Head of caudate nucleus (tissue), 42 donors: ENCODE results near the gene GRAMD2A.
A peak's percentile ranks its signal among the peaks of the same experiment; 100 is the strongest.

ENCODE experiments used
- DNase-seq, 42 donors: peaks; one replicate each; pipeline versions ENCODE4 v3.0.0 to v3.0.0-alpha.2; 2020 to 2021; ENCODE audit warnings: mixed read lengths in 7 of 42
- intact Hi-C: fragments of 100-400 bp; cut with DNase I; formaldehyde crosslinking; loops from one replicate; pipeline ENCODE4 v1.15.0; 2022

GRAMD2A gene

DNA sequence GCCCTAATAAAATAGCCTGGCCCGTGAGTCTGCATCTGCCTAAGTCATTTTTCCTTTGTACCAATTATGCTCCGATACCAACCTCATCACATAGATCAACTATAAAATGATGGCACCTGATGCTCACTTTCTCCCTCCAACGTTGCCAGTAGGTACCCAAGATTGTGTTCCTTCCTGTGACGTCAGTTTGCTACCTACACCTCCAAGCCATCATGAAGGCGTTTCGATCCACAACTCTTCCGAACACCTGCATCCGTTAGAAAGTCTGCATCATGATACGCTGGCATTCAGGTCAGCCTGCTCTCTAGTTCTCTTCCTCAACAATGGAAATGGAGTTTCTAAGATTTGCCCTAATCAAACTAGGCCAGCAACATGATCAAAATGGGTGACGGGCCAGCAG, 25.7 kb upstream of the GRAMD2A start:
- DNase-seq, result no peak
- intact Hi-C loops, result no loop called here

GRCh38 chr15:72222393-72222792, 24.8 kb upstream of the GRAMD2A start:
- intact Hi-C loops, result no loop called here
- peak in 6 of 42 donors; percentile 29 to 61 (median 47) for DNase-seq

DNA sequence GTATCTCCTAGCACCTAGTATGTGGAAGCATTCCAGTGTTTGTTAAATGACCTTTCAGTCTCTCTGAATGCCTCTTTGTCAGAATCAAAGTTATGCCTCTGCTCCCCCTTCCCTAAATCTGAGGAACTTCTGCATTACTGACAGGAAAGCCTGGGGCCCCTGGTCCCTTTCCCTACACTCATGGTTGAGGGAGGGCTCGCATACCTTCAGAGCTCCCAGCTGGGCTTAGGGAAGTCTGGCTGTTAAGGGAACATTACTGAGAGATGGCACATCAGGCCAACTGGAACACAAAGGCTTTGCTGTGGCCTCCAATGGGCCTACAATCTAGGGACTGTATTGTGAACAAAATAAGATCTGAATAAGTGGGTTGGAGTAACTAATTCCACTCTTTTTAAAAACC, 23.1 kb upstream of the GRAMD2A start:
- intact Hi-C loops, result no loop called here
- DNase-seq, result no peak

GRCh38 chr15:72217216-72217615, 19.6 kb upstream of the GRAMD2A start:
- DNase-seq, result no peak
- intact Hi-C loops, result no loop called here

- intact Hi-C loops, result no loop called here
- DNase-seq, result no peak
Measured at GRCh38 chr15:72216079-72216478, 18.5 kb upstream of the GRAMD2A start.

- DNase-seq, result no peak
- intact Hi-C loops, result no loop called here
Measured at GRCh38 chr15:72207558-72208085, 10.0 kb upstream of the GRAMD2A start.

DNA sequence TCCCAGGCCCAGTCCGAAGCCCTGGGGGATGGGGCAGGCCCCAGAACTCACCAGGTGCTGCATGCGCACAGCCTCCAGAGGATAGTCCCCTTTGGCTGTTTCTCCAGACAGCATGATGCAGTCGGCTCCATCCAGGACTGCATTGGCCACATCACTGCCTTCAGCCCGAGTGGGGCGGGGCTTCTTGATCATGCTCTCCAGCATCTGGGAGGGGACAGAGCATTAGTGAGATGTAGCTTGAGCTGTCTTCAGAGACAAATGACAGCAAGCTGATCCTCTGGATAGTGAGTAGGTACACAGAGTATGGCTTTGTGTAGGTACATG, 9.1 kb upstream of the GRAMD2A start:
- intact Hi-C loops, result no loop called here
- DNase-seq, result no peak

GRCh38 chr15:72205896-72206676, 8.5 kb upstream of the GRAMD2A start:
- intact Hi-C loops, result no loop called here
- DNase-seq, result no peak

DNA sequence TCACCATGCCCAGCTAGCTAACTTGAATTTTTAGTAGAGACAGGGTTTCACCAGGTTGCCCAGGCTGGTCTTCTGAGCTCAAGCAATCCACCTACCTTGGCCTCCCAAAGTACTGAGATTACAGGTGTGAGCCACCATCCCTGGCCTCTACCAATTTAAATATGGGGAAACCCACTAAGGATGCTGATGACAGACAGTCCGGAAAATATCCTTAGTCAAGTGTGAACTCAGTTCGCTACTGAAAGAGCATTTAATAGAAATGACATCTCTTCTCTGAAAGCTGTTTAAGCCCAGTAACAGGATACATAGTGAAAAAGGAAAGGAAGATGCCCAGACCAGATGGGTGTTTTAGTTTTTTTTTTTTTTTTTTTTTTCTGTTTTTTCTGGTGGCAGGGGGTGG, 7.7 kb upstream of the GRAMD2A start:
- no peak for DNase-seq
- intact Hi-C loops, result no loop called here

GRCh38 chr15:72203507-72203837, 5.9 kb upstream of the GRAMD2A start:
- peak; percentile 62 to 96 (median 86) for DNase-seq
- intact Hi-C loops, result no loop called here

- intact Hi-C loops, result no loop called here
- no peak for DNase-seq
Measured at GRCh38 chr15:72202801-72203506, 5.4 kb upstream of the GRAMD2A start.

GRCh38 chr15:72202302-72202701, 4.7 kb upstream of the GRAMD2A start:
- intact Hi-C loops, result no loop called here
- DNase-seq, result no peak

DNA sequence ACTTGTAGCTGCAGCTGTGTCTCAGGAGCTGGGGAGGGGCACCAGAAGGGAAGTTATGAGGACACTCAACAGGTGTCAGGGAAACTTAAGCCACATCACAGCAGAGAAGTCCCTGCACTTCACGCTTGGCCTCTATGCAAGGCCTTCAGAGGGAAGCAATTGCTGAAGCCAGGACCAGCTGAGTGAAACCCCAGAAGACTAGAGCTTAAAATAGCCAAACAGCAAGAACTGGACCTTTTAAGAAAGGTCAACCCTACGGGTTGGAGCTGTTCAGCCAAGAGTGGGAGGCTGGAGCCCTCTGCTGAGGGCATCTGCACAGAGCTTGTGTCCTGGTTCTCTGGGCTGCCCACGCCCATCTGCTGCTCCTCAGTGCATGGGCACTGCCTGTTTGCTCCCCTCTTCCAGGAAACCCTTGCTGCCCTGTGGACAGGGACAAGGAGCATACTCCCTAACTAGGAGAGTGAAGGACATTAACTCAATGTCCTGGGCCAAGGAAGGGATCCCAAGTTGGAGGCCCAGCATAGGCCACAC, 3.9 kb upstream of the GRAMD2A start:
- peak in 2 of 42 donors; percentile 38 to 41 for DNase-seq
- intact Hi-C loops, result no loop called here

GRCh38 chr15:72200395-72201237, 3.0 kb upstream of the GRAMD2A start:
- DNase-seq, result no peak
- intact Hi-C loops, result no loop called here

DNA sequence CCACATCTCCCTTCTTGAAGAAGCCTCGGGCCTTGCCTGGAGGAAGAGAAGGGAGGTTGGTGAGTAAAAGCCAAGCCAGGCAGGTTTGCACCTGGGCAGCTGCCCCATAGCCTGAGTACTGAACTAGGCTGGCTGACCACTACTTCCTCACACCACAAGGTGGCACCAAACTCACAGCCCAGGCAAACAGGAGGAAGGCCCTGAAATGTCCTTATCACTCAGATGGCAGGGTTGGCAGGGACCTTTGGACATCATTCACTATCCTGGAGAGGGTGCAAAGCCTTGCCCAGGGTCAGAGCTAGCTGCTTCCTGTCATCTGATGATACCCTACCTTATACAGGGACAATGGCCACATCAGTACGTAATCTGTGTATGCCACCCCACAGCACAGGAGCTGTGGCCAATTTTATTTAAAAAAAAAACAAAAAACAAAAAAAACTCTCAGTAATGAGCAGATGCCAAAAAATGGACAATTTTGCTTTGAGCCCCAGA, 2.2 kb upstream of the GRAMD2A start:
- peak in 41 of 42 donors; percentile 61 to 92 (median 80) for DNase-seq
- intact Hi-C loops, result loop anchor here (10.0 kb wide), 1 partner anchor 75 kb away; the partner anchor contains the start of gene PARP6

DNA sequence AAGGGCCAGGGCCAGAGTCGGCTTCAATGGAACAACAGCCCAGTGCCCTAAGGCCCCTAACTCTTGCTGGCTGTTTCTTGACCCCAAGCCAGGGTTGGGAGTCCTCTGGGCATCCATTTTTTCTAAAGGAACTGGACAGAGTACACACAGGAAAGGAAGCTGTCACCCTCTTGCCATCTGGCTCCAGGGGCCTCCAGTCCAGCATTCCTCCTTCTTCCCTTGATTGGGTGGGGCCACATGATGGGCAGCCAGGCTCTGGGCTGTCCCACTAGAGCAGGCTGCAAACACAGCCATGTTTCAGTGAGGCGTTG, 1.6 kb upstream of the GRAMD2A start:
- peak in 1 of 42 donors; percentile 12 for DNase-seq
- intact Hi-C loops, result loop anchor here (10.0 kb wide), 1 partner anchor 76 kb away; the partner anchor contains the start of gene PARP6

GRCh38 chr15:72198356-72199204, 993 bp upstream of the GRAMD2A start:
- peak in 1 of 42 donors; percentile 9 for DNase-seq
- intact Hi-C loops, result loop anchor here (10.0 kb wide), 1 partner anchor 76 kb away; the partner anchor contains the start of gene PARP6

GRCh38 chr15:72197041-72197459, 537 bp downstream of the GRAMD2A start:
- peak in 1 of 42 donors; percentile 19 for DNase-seq
- intact Hi-C loops, result loop anchor here (10.0 kb wide), 1 partner anchor 78 kb away; the partner anchor contains the start of gene PARP6
